ENCODE results near the gene RBM28. TPM values are rescaled to one million over a fixed set of nuclear protein-coding genes. Genes with fewer than 3 reads are reported as not detected.

The RBM28 gene
- total RNA-seq, 1 donor from 2014 or later, result 20.9 TPM

- H3K4me1 ChIP-seq, result no peaks in the 10 kb centered on the region
- no peaks in the 10 kb centered on the region for H3K27me3 ChIP-seq
- H3K9me3 ChIP-seq, result no peaks in the 10 kb centered on the region
- H3K36me3 ChIP-seq, result peaks cover 0 to 35% of the 10 kb centered on the region in 2 donors
- H3K27ac ChIP-seq, result no peak overlapping the region
- no peak for TF ChIP-seq POLR2AphosphoS5 (IDR thresholded peaks at IDR 0.05; ENCODE audit: insufficient read depth in 1 of 2, low read depth in 1 of 2)
- no peak for TF ChIP-seq CTCF (IDR thresholded peaks at IDR 0.05)
- TF ChIP-seq POLR2A (IDR thresholded peaks at IDR 0.05), result no peak
- intact Hi-C loops (cut with DNase I), result no loop called here
- no peak for DNase-seq (ENCODE audit: extremely low spot score in 2 of 2)
- H3K4me3 ChIP-seq, result no peak overlapping the region
Measured at GRCh38 chr7:128304212-128304611, 39.5 kb downstream of the RBM28 start.

- H3K27ac ChIP-seq, result no peak overlapping the region
- TF ChIP-seq POLR2A (IDR thresholded peaks at IDR 0.05) (no peak), CTCF (IDR thresholded peaks at IDR 0.05) (no peak), POLR2AphosphoS5 (IDR thresholded peaks at IDR 0.05; ENCODE audit: insufficient read depth in 1 of 2, low read depth in 1 of 2) (no peak)
- H3K27me3 ChIP-seq, result no peaks in the 10 kb centered on the region
- H3K4me1 ChIP-seq, result no peaks in the 10 kb centered on the region
- DNase-seq (ENCODE audit: extremely low spot score in 2 of 2), result no peak
- intact Hi-C loops (cut with DNase I), result no loop called here
- H3K4me3 ChIP-seq, result no peak overlapping the region
- peaks cover 0 to 29% of the 10 kb centered on the region in 2 donors for H3K36me3 ChIP-seq
- H3K9me3 ChIP-seq, result no peaks in the 10 kb centered on the region
Measured at GRCh38 chr7:128303643-128304042, 40.1 kb downstream of the RBM28 start.

- H3K36me3 ChIP-seq, result peaks cover 0 to 25% of the 10 kb centered on the region in 2 donors
- DNase-seq (ENCODE audit: extremely low spot score in 2 of 2), result no peak
- no peaks in the 10 kb centered on the region for H3K27me3 ChIP-seq
- no peak for TF ChIP-seq CTCF (IDR thresholded peaks at IDR 0.05)
- TF ChIP-seq POLR2A (IDR thresholded peaks at IDR 0.05), result no peak
- TF ChIP-seq POLR2AphosphoS5 (IDR thresholded peaks at IDR 0.05; ENCODE audit: insufficient read depth in 1 of 2, low read depth in 1 of 2), result no peak
- H3K9me3 ChIP-seq, result no peaks in the 10 kb centered on the region
- H3K4me3 ChIP-seq, result no peak overlapping the region
- intact Hi-C loops (cut with DNase I), result no loop called here
- no peak overlapping the region for H3K27ac ChIP-seq
- no peaks in the 10 kb centered on the region for H3K4me1 ChIP-seq
Measured at GRCh38 chr7:128303133-128303532, 40.6 kb downstream of the RBM28 start.

GRCh38 chr7:128302139-128302538 is 41.6 kb downstream of the RBM28 start:
- Histone ChIP-seq H3K9me3 (no peaks in the 10 kb centered on the region), H3K36me3 (peaks cover 0 to 15% of the 10 kb centered on the region in 2 donors)

More at GRCh38 chr7:128302139-128302538, 41.6 kb downstream of the RBM28 start:
- intact Hi-C loops (cut with DNase I), result no loop called here
- Histone ChIP-seq H3K4me3 (no peak overlapping the region), H3K27ac (no peak overlapping the region), H3K27me3 (no peaks in the 10 kb centered on the region), H3K4me1 (no peaks in the 10 kb centered on the region)
- DNase-seq (ENCODE audit: extremely low spot score in 2 of 2), result no peak
- TF ChIP-seq POLR2A (IDR thresholded peaks at IDR 0.05) (no peak), CTCF (IDR thresholded peaks at IDR 0.05) (no peak), POLR2AphosphoS5 (IDR thresholded peaks at IDR 0.05; ENCODE audit: insufficient read depth in 1 of 2, low read depth in 1 of 2) (no peak)
